ENCODE results near the gene GADL1.

The GADL1 gene

DNA sequence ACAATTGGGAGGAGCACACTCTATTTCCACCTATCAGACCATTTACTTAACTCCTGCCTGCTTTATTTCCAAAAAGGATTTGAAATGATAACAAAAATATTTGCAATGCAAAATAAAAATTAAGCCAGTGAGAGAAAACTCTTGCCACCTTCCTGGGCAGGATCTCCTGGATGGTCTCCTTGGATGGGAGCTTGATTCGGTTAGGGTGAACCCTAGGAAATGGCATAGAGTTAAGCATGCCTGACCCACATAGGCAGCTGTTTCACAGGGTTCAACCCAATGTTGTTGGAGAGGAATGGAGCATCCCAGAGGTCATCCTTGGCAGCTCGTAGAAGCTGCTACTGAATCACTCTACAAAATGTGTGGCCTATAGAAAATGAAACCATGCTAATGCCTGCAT, 204.3 kb downstream of the GADL1 start:
- in situ Hi-C loops (cut with HindIII; ENCODE audit: low sequenced_read_pairs) = no loop called here
- TF ChIP-seq CTCF (IDR thresholded peaks at IDR 0.05; ENCODE audit: low read depth, low read length, missing control alignments) = no peak
- no peak for DNase-seq (ENCODE audit: low read depth)
- no peak overlapping the region for H3K4me3 ChIP-seq (ENCODE audit: low read depth, low read length)

DNA sequence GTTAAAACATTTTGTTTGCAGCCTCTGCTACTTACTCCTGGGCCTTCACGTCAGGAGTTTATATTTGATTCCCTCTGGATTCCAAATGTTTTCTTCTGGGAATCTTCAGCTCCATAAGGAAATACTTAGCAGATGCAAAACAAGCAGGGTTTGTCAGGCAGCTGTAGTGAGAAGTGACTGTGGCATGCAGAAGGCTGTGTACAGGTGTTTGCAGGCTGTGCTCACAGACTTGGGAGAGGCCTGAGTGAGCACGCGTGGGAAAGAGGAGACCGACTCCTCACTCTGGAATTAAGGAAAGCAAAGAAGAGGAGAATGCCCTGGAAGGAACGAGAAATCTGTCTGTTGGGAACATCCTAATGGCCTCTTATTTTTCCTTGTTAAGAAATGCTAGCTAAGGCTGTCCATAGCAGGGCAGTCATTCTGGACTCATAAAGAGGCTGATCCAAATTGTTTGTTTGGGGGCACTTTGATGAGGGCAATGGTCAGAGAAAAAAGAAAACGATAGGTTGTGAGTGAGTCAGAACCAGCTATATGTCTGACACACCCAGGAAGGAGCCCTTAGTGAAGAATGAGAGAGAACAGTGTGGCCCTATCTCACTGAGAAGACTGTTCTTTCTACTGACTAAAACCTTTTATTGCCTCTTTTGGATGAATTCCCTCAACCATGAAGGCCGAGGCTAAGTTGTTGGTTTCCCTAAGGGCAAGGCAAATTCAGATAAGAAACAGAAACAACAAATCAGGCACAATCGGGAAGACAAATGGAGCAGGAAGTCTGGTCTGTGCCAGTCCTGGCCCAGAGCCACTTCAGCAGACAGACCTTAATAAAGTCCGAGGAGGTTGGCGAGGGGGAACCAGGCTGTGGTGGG, 205.5 kb downstream of the GADL1 start:
- H3K4me3 ChIP-seq (ENCODE audit: low read depth, low read length) = no peak overlapping the region
- in situ Hi-C loops (cut with HindIII; ENCODE audit: low sequenced_read_pairs) = no loop called here
- no peak for DNase-seq (ENCODE audit: low read depth)
- no peak for TF ChIP-seq CTCF (IDR thresholded peaks at IDR 0.05; ENCODE audit: low read depth, low read length, missing control alignments)

- TF ChIP-seq CTCF (IDR thresholded peaks at IDR 0.05; ENCODE audit: low read depth, low read length, missing control alignments) = no peak
- in situ Hi-C loops (cut with HindIII; ENCODE audit: low sequenced_read_pairs) = no loop called here
- H3K4me3 ChIP-seq (ENCODE audit: low read depth, low read length) = no peak overlapping the region
- no peak for DNase-seq (ENCODE audit: low read depth)
Measured at GRCh38 chr3:30687930-30688570, 206.4 kb downstream of the GADL1 start.

GRCh38 chr3:30686799-30687198, 207.7 kb downstream of the GADL1 start:
- H3K4me3 ChIP-seq (ENCODE audit: low read depth, low read length) = no peak overlapping the region
- no peak for TF ChIP-seq CTCF (IDR thresholded peaks at IDR 0.05; ENCODE audit: low read depth, low read length, missing control alignments)
- DNase-seq (ENCODE audit: low read depth) = no peak
- in situ Hi-C loops (cut with HindIII; ENCODE audit: low sequenced_read_pairs) = no loop called here

- no peak overlapping the region for H3K4me3 ChIP-seq (ENCODE audit: low read depth, low read length)
- in situ Hi-C loops (cut with HindIII; ENCODE audit: low sequenced_read_pairs) = no loop called here
- TF ChIP-seq CTCF (IDR thresholded peaks at IDR 0.05; ENCODE audit: low read depth, low read length, missing control alignments) = no peak
- no peak for DNase-seq (ENCODE audit: low read depth)
Measured at GRCh38 chr3:30686176-30686575, 208.3 kb downstream of the GADL1 start.

DNA sequence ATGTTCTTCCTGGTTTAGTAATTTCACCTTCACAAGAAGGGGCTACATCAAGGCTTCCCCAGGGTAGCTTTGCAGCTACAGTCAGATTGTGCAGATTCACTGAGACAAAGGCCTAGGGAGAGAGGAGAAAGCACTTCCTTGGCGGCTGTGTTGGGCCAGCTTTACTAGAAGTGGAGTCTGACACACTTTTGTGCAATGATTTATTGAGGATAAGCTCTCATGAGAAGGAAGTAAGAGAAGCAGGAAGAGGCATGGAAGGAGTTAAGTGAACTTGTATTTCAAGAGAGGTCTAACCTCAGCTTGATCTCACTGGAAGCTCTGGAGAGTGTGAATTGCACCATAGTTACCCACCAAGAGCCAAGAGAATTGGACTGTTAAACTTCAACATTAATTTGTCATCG, 209.2 kb downstream of the GADL1 start:
- no peak for DNase-seq (ENCODE audit: low read depth)
- in situ Hi-C loops (cut with HindIII; ENCODE audit: low sequenced_read_pairs) = no loop called here
- no peak overlapping the region for H3K4me3 ChIP-seq (ENCODE audit: low read depth, low read length)
- no peak for TF ChIP-seq CTCF (IDR thresholded peaks at IDR 0.05; ENCODE audit: low read depth, low read length, missing control alignments)
